Prostate gland (tissue), 2 donors: ENCODE measurements around the gene EPB41L4A.

Experiments
- POLR2A ChIP-seq: fragments of 450-650 bp; IDR thresholded peaks from one replicate; pipeline ENCODE4 v1.6.1; 2016; ENCODE audit warnings: antibody characterized with exemption, mild to moderate bottlenecking
- POLR2AphosphoS5 ChIP-seq: sonication (generic); formaldehyde crosslinking; IDR thresholded peaks from one replicate; pipeline ENCODE4 v1.6.1; 2017; ENCODE audit warnings: antibody characterized with exemption
- TF ChIP-seq, protein P1 (sequence below), 4 experiments: fragments of 200-600 bp in 2 of 4; fragments of 450-650 bp in 2 of 4; sonication (generic) in 2 of 4; IDR thresholded peaks; 1 replicate in 3 of 4; 2 replicates in 1 of 4; pipeline ENCODE4 v1.5.1; 2016 to 2019; ENCODE audit warnings: antibody characterized with exemption in 4 of 4, mild to moderate bottlenecking in 2 of 4, moderate library complexity in 2 of 4

DNA sequence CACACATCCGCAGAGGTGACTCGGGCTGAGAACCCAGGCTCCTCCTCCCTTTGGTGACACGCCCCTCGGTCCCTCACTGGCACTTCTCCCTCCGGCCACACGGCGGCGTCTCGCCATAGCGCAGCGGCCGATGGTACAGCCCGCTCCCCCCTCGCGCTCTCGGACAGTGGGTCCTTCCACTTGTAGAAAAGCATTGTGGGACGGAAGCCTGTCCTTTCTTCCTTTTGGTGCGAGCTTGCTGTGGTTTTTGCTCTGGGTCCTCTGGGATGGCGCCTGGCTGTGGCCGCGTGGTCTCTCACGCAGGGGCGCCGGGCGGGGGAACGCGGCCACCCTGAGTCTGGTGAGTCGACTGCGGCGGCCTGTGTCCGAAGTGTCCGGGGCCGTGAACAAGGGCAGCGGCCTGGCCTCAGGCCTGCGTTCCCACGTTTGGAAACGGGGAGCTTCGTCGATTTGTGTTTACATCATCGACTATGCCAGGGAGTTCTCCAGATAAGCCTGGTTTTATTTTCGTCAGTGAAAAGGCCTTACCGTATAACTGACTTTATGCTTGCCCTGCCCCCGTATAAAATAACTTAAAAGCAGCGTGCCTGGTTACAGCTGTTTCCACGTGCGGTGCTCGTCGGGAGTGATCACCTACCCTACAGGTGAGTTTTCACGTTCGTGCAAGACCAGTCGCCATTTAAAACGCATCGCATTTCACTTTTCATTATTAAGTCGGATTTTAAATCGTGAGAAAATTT, 258.3 kb downstream of the EPB41L4A start:
- TF ChIP-seq POLR2A (peak; percentile 69), POLR2AphosphoS5 (peak; percentile 97)
- TF ChIP-seq, protein P1, sequence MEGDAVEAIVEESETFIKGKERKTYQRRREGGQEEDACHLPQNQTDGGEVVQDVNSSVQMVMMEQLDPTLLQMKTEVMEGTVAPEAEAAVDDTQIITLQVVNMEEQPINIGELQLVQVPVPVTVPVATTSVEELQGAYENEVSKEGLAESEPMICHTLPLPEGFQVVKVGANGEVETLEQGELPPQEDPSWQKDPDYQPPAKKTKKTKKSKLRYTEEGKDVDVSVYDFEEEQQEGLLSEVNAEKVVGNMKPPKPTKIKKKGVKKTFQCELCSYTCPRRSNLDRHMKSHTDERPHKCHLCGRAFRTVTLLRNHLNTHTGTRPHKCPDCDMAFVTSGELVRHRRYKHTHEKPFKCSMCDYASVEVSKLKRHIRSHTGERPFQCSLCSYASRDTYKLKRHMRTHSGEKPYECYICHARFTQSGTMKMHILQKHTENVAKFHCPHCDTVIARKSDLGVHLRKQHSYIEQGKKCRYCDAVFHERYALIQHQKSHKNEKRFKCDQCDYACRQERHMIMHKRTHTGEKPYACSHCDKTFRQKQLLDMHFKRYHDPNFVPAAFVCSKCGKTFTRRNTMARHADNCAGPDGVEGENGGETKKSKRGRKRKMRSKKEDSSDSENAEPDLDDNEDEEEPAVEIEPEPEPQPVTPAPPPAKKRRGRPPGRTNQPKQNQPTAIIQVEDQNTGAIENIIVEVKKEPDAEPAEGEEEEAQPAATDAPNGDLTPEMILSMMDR (IDR thresholded peaks at IDR 0.05), result peak; percentile 73 to 98 (median 92)
